WTC11 (cell line): Measurements from ENCODE around the gene SH2B3.

Experiments used
- CREB1 ChIP-seq: sonication (generic); formaldehyde crosslinking; IDR thresholded peaks from 2 replicates; pipeline ENCODE4 v1.8.0; 2023; ENCODE audit warnings: mild to moderate bottlenecking, missing genetic modification reagents
- CREM ChIP-seq: sonication (generic); formaldehyde crosslinking; IDR thresholded peaks from 2 replicates; pipeline ENCODE4 v1.8.1; 2022; ENCODE audit warnings: mild to moderate bottlenecking, missing genetic modification reagents, moderate library complexity
- E2F4 ChIP-seq: sonication (generic); formaldehyde crosslinking; IDR thresholded peaks from 2 replicates; pipeline ENCODE4 v1.8.1; 2022; ENCODE audit warnings: low read depth, mild to moderate bottlenecking, moderate library complexity, missing genetic modification reagents, borderline replicate concordance
- FOXJ3 ChIP-seq: sonication (generic); formaldehyde crosslinking; IDR thresholded peaks from 2 replicates; pipeline ENCODE4 v1.9.0; 2021; ENCODE audit warnings: missing genetic modification reagents, mild to moderate bottlenecking, borderline replicate concordance
- NFE2L1 ChIP-seq: sonication (generic); formaldehyde crosslinking; IDR thresholded peaks from 2 replicates; pipeline ENCODE4 v1.8.1; 2023; ENCODE audit warnings: missing genetic modification reagents
- NR3C1 ChIP-seq: sonication (generic); formaldehyde crosslinking; conservative IDR thresholded peaks from 2 replicates; pipeline ENCODE4 v1.8.1; 2023; ENCODE audit warnings: low read depth, mild to moderate bottlenecking, missing genetic modification reagents
- ZNF396 ChIP-seq: fragments of 250-450 bp; sonication (Bioruptor Pico); IDR thresholded peaks from 2 replicates; pipeline ENCODE4 v1.8.0; 2021; ENCODE audit warnings: mild to moderate bottlenecking, moderate library complexity, borderline replicate concordance
- TF ChIP-seq, protein P1 (sequence below): fragments of 200-600 bp; IDR thresholded peaks from 2 replicates; pipeline ENCODE4 v1.8.0; 2022; ENCODE audit warnings: antibody characterized with exemption

- TF ChIP-seq NFE2L1 (CRISPR knock-in tag) (no peak), CREB1 (CRISPR knock-in tag) (no peak), FOXJ3 (CRISPR knock-in tag) (no peak), E2F4 (CRISPR knock-in tag) (no peak), NR3C1 (CRISPR knock-in tag) (no peak), ZNF396 (CRISPR knock-in tag) (no peak), CREM (CRISPR knock-in tag) (no peak)
- TF ChIP-seq, protein P1, sequence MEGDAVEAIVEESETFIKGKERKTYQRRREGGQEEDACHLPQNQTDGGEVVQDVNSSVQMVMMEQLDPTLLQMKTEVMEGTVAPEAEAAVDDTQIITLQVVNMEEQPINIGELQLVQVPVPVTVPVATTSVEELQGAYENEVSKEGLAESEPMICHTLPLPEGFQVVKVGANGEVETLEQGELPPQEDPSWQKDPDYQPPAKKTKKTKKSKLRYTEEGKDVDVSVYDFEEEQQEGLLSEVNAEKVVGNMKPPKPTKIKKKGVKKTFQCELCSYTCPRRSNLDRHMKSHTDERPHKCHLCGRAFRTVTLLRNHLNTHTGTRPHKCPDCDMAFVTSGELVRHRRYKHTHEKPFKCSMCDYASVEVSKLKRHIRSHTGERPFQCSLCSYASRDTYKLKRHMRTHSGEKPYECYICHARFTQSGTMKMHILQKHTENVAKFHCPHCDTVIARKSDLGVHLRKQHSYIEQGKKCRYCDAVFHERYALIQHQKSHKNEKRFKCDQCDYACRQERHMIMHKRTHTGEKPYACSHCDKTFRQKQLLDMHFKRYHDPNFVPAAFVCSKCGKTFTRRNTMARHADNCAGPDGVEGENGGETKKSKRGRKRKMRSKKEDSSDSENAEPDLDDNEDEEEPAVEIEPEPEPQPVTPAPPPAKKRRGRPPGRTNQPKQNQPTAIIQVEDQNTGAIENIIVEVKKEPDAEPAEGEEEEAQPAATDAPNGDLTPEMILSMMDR, result no peak
Observed at GRCh38 chr12:111412830-111413441, 7.2 kb downstream of the SH2B3 start.
